ENCODE measurements around the gene ANHX.

Gene ANHX

GRCh38 chr12:133215724-133216123, 20.0 kb downstream of the ANHX start:
- H3K4me1 Mint-ChIP-seq, result no peaks in the 10 kb centered on the region
- no peaks in the 10 kb centered on the region for H3K27me3 Mint-ChIP-seq (ENCODE audit: low read depth, poor library complexity)
- peaks cover 8% of the 10 kb centered on the region for H3K36me3 Mint-ChIP-seq (ENCODE audit: low read depth)
- no peak for TF ChIP-seq CTCF (IDR thresholded peaks at IDR 0.05)
- no peak for DNase-seq
- no peak overlapping the region for H3K27ac Mint-ChIP-seq
- peaks cover 93% of the 10 kb centered on the region for H3K9me3 Mint-ChIP-seq
- H3K4me3 Mint-ChIP-seq, result no peak overlapping the region

- Mint-ChIP-seq H3K4me3 (no peak overlapping the region), H3K27ac (no peak overlapping the region), H3K27me3 (ENCODE audit: low read depth, poor library complexity) (peaks cover 9% of the 10 kb centered on the region), H3K36me3 (ENCODE audit: low read depth) (peaks cover 63% of the 10 kb centered on the region), H3K9me3 (peaks cover 99% of the 10 kb centered on the region), H3K4me1 (no peaks in the 10 kb centered on the region)
- no peak for TF ChIP-seq CTCF (IDR thresholded peaks at IDR 0.05)
- no peak for DNase-seq
Measured at GRCh38 chr12:133206390-133206789, 29.3 kb downstream of the ANHX start.

GRCh38 chr12:133204264-133204603, 31.4 kb downstream of the ANHX start:
- no peaks in the 10 kb centered on the region for H3K4me1 Mint-ChIP-seq
- no peak overlapping the region for H3K4me3 Mint-ChIP-seq
- H3K36me3 Mint-ChIP-seq (ENCODE audit: low read depth), result peaks cover 84% of the 10 kb centered on the region
- H3K27ac Mint-ChIP-seq, result no peak overlapping the region
- H3K27me3 Mint-ChIP-seq (ENCODE audit: low read depth, poor library complexity), result peaks cover 9% of the 10 kb centered on the region
- peaks cover 98% of the 10 kb centered on the region for H3K9me3 Mint-ChIP-seq
- no peak for TF ChIP-seq CTCF (IDR thresholded peaks at IDR 0.05)
- DNase-seq, result no peak

GRCh38 chr12:133203344-133204263, 32.1 kb downstream of the ANHX start:
- peaks cover 95% of the 10 kb centered on the region for H3K9me3 Mint-ChIP-seq
- no peak for TF ChIP-seq CTCF (IDR thresholded peaks at IDR 0.05)
- no peaks in the 10 kb centered on the region for H3K4me1 Mint-ChIP-seq
- H3K4me3 Mint-ChIP-seq, result no peak overlapping the region
- peak overlapping the region; percentile 45 for H3K27ac Mint-ChIP-seq
- H3K36me3 Mint-ChIP-seq (ENCODE audit: low read depth), result peaks cover 87% of the 10 kb centered on the region
- DNase-seq, result no peak
- peaks cover 9% of the 10 kb centered on the region for H3K27me3 Mint-ChIP-seq (ENCODE audit: low read depth, poor library complexity)

- peaks cover 9% of the 10 kb centered on the region for H3K27me3 Mint-ChIP-seq (ENCODE audit: low read depth, poor library complexity)
- H3K9me3 Mint-ChIP-seq, result peaks cover 89% of the 10 kb centered on the region
- no peaks in the 10 kb centered on the region for H3K4me1 Mint-ChIP-seq
- H3K27ac Mint-ChIP-seq, result no peak overlapping the region
- no peak for DNase-seq
- H3K36me3 Mint-ChIP-seq (ENCODE audit: low read depth), result peaks cover 83% of the 10 kb centered on the region
- no peak for TF ChIP-seq CTCF (IDR thresholded peaks at IDR 0.05)
- no peak overlapping the region for H3K4me3 Mint-ChIP-seq
Measured at GRCh38 chr12:133202493-133203343, 33.0 kb downstream of the ANHX start.
